RWPE1 (cell line): ENCODE results near the gene SLC22A12.

Experiments
- CTCF ChIA-PET: fragments of 350-600 bp; sonication (Branson Sonifier 250); formaldehyde crosslinking; extraction: SDS; loops from one replicate; lab custom pipeline; 2021; lab: Yijun Ruan, JAX
- POLR2A ChIA-PET: fragments of 400-600 bp; formaldehyde crosslinking; extraction: SDS; loops from one replicate; lab custom pipeline; 2020; ENCODE audit warnings: antibody characterized with exemption; ENCODE audit not compliant: low non-redundant PET; lab: Yijun Ruan, JAX
- DNase-seq: peaks from one replicate; pipeline ENCODE4 v3.0.0; 2012; ENCODE audit warnings: low spot score
- H3K27ac ChIP-seq: fragments of 450-650 bp; 2 replicates; pipeline ENCODE4 v1.5.1; 2017
- TF ChIP-seq, protein P1 (sequence below): fragments of 450-650 bp; conservative IDR thresholded peaks from 2 replicates; pipeline ENCODE4 v1.5.1; 2017; ENCODE audit warnings: low read depth, mild to moderate bottlenecking

The SLC22A12 gene

DNA sequence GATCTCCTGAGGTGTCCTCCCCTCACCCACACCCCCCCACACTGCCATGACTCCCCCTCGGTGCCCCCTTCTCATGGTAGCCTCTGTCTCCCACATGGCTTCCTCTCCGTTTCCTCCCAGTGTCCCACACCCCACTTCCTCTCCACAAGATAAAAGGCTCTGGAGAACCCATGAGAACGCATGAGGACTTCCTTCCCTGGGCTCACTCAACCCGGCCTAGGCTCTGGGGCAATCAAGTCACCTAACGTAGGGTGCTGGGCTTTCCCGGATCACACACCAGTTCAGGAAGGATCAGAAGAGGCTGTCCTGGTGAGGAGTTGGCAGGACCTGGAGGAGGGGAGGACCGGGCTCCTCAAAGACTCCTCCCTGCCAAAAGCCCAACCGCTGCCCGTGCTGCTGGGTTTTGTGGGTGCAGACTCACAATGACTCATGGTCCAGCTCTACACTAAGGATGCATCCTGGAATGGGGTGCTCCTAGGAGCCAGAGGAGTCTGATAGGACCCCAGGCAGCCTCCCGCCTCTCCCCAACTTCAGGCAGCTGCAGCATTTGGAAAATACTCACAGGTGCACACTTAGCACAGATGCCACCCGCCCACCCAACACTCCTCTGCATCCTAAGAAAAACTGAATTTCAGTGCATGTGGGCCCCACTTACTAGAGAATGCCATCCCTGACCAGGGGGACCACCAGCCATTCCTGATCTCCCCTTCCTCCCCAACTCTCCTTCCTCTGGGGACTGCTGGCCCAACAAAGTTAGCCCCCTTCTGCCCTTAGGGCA lies 21.0 kb downstream of the SLC22A12 start:
- DNase-seq = no peak
- ChIA-PET CTCF (no interaction called here), POLR2A (no interaction called here)

DNA sequence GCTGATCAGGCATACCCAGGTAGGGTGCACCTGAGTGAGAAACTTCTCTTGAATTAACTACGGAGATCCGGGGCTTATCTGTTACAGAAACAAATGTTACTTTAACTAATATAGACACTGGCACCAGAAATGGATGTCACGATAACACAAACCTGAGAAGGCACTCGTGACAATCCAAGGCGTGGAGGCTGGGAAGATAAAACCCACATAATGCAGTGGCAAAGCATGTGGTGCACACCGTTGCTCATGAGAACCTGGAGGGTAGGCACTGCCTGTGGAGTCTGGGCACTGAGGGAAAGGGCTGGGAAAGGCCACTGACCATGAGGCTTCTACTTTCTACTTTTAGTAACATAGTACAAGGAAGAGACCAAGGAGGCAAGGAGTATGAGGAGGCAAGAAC lies 22.6 kb downstream of the SLC22A12 start:
- POLR2A ChIA-PET = no interaction called here
- TF ChIP-seq, protein P1, sequence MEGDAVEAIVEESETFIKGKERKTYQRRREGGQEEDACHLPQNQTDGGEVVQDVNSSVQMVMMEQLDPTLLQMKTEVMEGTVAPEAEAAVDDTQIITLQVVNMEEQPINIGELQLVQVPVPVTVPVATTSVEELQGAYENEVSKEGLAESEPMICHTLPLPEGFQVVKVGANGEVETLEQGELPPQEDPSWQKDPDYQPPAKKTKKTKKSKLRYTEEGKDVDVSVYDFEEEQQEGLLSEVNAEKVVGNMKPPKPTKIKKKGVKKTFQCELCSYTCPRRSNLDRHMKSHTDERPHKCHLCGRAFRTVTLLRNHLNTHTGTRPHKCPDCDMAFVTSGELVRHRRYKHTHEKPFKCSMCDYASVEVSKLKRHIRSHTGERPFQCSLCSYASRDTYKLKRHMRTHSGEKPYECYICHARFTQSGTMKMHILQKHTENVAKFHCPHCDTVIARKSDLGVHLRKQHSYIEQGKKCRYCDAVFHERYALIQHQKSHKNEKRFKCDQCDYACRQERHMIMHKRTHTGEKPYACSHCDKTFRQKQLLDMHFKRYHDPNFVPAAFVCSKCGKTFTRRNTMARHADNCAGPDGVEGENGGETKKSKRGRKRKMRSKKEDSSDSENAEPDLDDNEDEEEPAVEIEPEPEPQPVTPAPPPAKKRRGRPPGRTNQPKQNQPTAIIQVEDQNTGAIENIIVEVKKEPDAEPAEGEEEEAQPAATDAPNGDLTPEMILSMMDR = no peak
- CTCF ChIA-PET = no interaction called here
- DNase-seq = no peak
- no peak overlapping the region for H3K27ac ChIP-seq

More for the DNA sequence above, 21.0 kb downstream of the SLC22A12 start:
- TF ChIP-seq, protein P1 = no peak
- no peak overlapping the region for H3K27ac ChIP-seq

DNA sequence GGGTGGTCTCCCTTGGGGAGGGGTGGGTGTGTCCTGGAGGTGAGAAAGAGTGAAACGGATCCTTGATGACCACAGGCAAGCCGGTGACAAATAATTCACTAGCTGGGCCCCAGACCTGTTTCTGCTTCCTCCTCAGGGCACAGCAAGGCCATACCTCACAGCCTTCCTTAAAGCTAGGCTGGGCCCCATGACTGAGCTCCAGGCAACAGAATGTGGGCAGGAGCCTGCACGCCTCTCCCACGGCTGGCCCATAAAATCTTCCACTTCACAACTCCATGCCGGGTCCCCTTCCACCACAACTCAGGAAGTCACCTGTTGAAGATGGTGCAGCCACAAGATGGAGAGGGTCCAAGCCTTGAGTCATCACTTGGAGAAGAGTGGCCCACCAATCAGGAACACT lies 23.9 kb downstream of the SLC22A12 start:
- no peak overlapping the region for H3K27ac ChIP-seq
- no peak for DNase-seq
- ChIA-PET POLR2A (no interaction called here), CTCF (no interaction called here)
- TF ChIP-seq, protein P1 = no peak

DNA sequence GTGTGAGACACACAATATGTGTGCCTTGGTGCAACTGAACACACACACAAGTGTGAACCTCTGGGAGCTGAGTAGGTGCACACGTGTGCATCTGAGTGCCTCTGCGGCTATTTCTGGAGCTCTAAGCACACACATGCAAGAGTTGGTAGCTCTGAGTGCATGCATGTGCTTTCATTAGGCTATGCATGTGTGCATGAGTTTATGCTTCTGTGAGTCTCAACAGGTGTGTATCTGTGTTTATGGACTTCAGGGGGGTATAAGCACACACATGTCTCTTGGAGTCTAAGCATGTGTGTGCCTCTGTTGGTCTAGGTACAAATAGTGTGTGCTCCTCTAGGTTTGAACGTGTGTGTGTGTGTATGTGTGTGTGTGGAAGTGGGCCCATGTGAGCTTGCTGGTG lies 25.8 kb downstream of the SLC22A12 start:
- TF ChIP-seq, protein P1 = no peak
- ChIA-PET POLR2A (no interaction called here), CTCF (no interaction called here)
- no peak overlapping the region for H3K27ac ChIP-seq
- no peak for DNase-seq

DNA sequence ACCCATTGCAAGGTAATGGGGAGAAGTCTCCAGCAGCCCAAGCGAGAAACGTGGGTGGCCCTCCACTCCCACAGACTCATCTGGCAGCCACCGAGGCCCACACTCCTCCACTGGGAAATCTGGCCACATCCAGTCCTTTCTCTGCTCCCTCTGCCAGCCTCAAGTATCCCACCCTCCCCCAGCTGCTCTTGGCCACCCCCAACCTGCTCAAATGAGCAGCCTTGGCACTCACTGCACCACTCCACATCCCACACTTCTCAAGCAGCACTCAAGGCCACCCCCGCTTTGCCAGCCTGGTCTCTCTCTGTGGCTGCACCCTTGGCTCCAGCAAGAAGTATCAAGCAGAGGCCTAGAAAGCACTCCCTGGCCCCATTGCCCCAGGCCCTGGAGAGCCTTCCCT lies 28.2 kb downstream of the SLC22A12 start:
- POLR2A ChIA-PET = no interaction called here
- CTCF ChIA-PET = interaction anchor here (0.6 to 1.9 kb wide), 2 partner anchors 124 to 170 kb away, joined by 3 to 6 read pairs; no protein-coding TSS in a partner anchor
- no peak overlapping the region for H3K27ac ChIP-seq
- TF ChIP-seq, protein P1 = no peak
- no peak for DNase-seq

DNA sequence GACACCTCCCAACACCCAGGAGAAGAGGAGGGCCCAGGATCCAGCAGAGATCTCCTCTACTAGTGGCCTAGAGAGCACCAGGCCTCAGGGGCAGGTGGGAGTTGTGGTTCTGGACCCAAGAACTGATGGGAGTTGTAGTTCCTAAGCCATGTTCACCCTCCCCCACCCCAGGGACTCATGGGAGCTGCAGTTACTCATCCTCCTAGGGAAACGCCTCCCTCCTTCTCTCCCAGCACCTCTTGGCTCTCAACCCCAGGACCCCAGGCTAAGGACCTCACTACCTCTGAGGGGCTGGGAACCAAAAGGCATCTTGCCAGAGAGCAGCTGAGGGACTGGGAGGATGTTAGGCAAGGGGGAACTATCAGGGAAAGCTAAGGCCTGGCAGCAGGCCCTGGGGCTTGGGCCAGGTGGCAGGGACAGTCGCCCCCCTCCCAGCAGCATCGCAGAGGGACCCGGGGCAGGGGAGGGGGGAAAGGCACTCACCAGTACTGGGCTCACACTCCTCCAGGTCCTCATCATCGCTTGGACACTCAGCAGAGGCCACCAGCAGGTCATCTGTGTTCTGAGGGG lies 28.9 kb downstream of the SLC22A12 start:
- CTCF ChIA-PET = interaction anchor here (0.6 kb wide), 2 partner anchors 30 to 178 kb away, joined by 3 to 4 read pairs; no protein-coding TSS in a partner anchor
- POLR2A ChIA-PET = no interaction called here
- no peak for DNase-seq
- TF ChIP-seq, protein P1 = no peak
- no peak overlapping the region for H3K27ac ChIP-seq
